Hematopoietic multipotent progenitor cell treated with erythropoietin and hydrocortisone succinate and interleukin-3 and kit ligand, for 6 days (in vitro differentiated cells): ENCODE results near the gene CD80.
A peak's percentile ranks its signal among the peaks of the same experiment; 100 is the strongest.
"Not testable (repeated sequence)": the region's sequence is repeated elsewhere in the genome, so short reads cannot be mapped to it uniquely, and the experiment has no call there.

Source experiments
- DNase-seq: peaks from one replicate; pipeline ENCODE4 v3.0.0-alpha.2; 2015

CD80 gene

GRCh38 chr3:119580067-119580760, 20.8 kb upstream of the CD80 start:
- peak; percentile 67 for DNase-seq

GRCh38 chr3:119579366-119580066, 20.1 kb upstream of the CD80 start, which contains the start of gene ADPRH:
Gene ADPRH, plus strand, starts transcription at chr3:119579492. Its CDS starts 2,678 bp downstream, at chr3:119582170.
- peak; percentile 68 for DNase-seq

- DNase-seq: no peak
These were observed 16.1 kb upstream of the CD80 start for GRCh38 chr3:119575507-119575906.

- no peak for DNase-seq
These were observed 12.3 kb upstream of the CD80 start for GRCh38 chr3:119571688-119572087.

GRCh38 chr3:119571230-119571629, 11.8 kb upstream of the CD80 start:
- no peak for DNase-seq

GRCh38 chr3:119570229-119570628, 10.8 kb upstream of the CD80 start:
- no peak for DNase-seq

GRCh38 chr3:119569156-119569555, 9.7 kb upstream of the CD80 start:
- no peak for DNase-seq

GRCh38 chr3:119563334-119563733, 3.9 kb upstream of the CD80 start:
- DNase-seq: not testable (repeated sequence)

GRCh38 chr3:119562307-119562961, 3.0 kb upstream of the CD80 start:
- peak; percentile 56 for DNase-seq

GRCh38 chr3:119560160-119560559, 746 bp upstream of the CD80 start:
- no peak for DNase-seq

- no peak for DNase-seq
These were observed 642 bp downstream of the CD80 start for GRCh38 chr3:119558626-119559317.

GRCh38 chr3:119557877-119558269, 1.5 kb downstream of the CD80 start:
- peak; percentile 68 for DNase-seq

- no peak for DNase-seq
These were observed 2.1 kb downstream of the CD80 start for GRCh38 chr3:119557192-119557876.

- no peak for DNase-seq
These were observed 3.5 kb downstream of the CD80 start for GRCh38 chr3:119555929-119556328.

- DNase-seq: no peak
These were observed 4.1 kb downstream of the CD80 start for GRCh38 chr3:119555309-119555735.

GRCh38 chr3:119553823-119554415, 5.5 kb downstream of the CD80 start:
- no peak for DNase-seq

GRCh38 chr3:119552928-119553327, 6.5 kb downstream of the CD80 start:
- DNase-seq: not testable (repeated sequence)

GRCh38 chr3:119551598-119551997, 7.8 kb downstream of the CD80 start:
- DNase-seq: no peak

- DNase-seq: no peak
These were observed 9.1 kb downstream of the CD80 start for GRCh38 chr3:119550192-119550910.

GRCh38 chr3:119548341-119548740, 11.1 kb downstream of the CD80 start:
- no peak for DNase-seq

- no peak for DNase-seq
These were observed 12.2 kb downstream of the CD80 start for GRCh38 chr3:119547227-119547626.

GRCh38 chr3:119543147-119543546, 16.3 kb downstream of the CD80 start:
- no peak for DNase-seq
